HCT116 (cell line): ENCODE measurements around the gene AADAT. TPM values are rescaled to one million over a fixed set of nuclear protein-coding genes. Genes with fewer than 3 reads are reported as not detected.

Experiments
- ATAC-seq: fragments of 200-7000 bp; cut with Tn5 transposase; 2 replicates; pipeline ENCODE4 v1.9.1; 2020; ENCODE audit warnings: mild to moderate bottlenecking, moderate library complexity
- BruUV-seq: library from RNA; stranded (reverse); fragments of 400-500 nt; replicated peaks from 2 replicates; lab custom pipeline; 2021; lab: Mats Ljungman, UMichigan
- CTCF ChIA-PET: fragments of 300-600 bp; sonication (Branson Sonifier 250); formaldehyde crosslinking; loops from one replicate; lab custom pipeline; 2021; ENCODE audit warnings: antibody characterized with exemption; lab: Charles Lee
- POLR2A ChIA-PET: fragments of 300-600, 350-600 bp; sonication (Branson Sonifier 250); formaldehyde crosslinking; loops from one replicate; lab custom pipeline; 2021; ENCODE audit warnings: antibody characterized with exemption; lab: Charles Lee
- RAD21 ChIA-PET, 2 experiments: fragments of 300-600 bp; sonication (Branson Sonifier 250); formaldehyde crosslinking; loops; one replicate each; lab custom pipeline; 2023; ENCODE audit warnings: low total read pairs in 2 of 2; ENCODE audit not compliant: uncharacterized antibody in 2 of 2, unreplicated experiment in 2 of 2, low non-redundant PET in 1 of 2; lab: Charles Lee
- DNase-seq: peaks from one replicate; pipeline ENCODE4 v3.0.0-alpha.2; 2010; ENCODE audit warnings: low read depth, low spot score
- H2AFZ ChIP-seq: fragments of 200-600 bp; shearing (Covaris generic), sonication (generic); 2 replicates; pipeline ENCODE4 v1.6.1; 2017; ENCODE audit warnings: low read depth, mixed run types, mixed read lengths, antibody characterized with exemption, low read length; ENCODE audit not compliant: poor library complexity, severe bottlenecking
- H3K27ac ChIP-seq: 2 replicates; pipeline ENCODE4 v1.5.1; 2012; ENCODE audit warnings: low read depth, low read length
- H3K27me3 ChIP-seq: fragments of 200-600 bp; sonication (generic); 2 replicates; pipeline ENCODE4 v1.6.1; 2016; ENCODE audit warnings: mixed run types, low read length, mixed read lengths; ENCODE audit not compliant: insufficient read depth
- H3K36me3 ChIP-seq, 2 experiments: fragments of 200-500 bp in 1 of 2; fragments of 200-600 bp in 1 of 2; sonication (Bioruptor generic) in 1 of 2; sonication (generic) in 1 of 2; 2 replicates each; pipeline versions ENCODE4 v1.5.1 to v1.6.1; 2014 to 2016; ENCODE audit warnings: low read length in 2 of 2, inconsistent platforms in 1 of 2, mixed read lengths in 1 of 2, mixed run types in 1 of 2; ENCODE audit not compliant: insufficient read depth in 2 of 2, control insufficient read depth in 1 of 2
- H3K4me1 ChIP-seq, 2 experiments: fragments of 200-600 bp in 1 of 2; sonication (generic) in 1 of 2; 2 replicates each; pipeline versions ENCODE4 v1.5.1 to v1.6.1; 2012 to 2017; ENCODE audit warnings: low read length in 2 of 2, inconsistent platforms in 1 of 2, mild to moderate bottlenecking in 1 of 2, mixed read lengths in 1 of 2, mixed run types in 1 of 2, moderate library complexity in 1 of 2; ENCODE audit not compliant: insufficient read depth in 2 of 2, control insufficient read depth in 1 of 2
- H3K4me2 ChIP-seq: fragments of 200-600 bp; sonication (generic); 2 replicates; pipeline ENCODE4 v1.6.1; 2017; ENCODE audit warnings: mixed run types, low read length, mixed read lengths
- H3K4me3 ChIP-seq, 2 experiments: fragments of 200-600 bp in 1 of 2; sonication (generic) in 1 of 2; replicated peaks in 1 of 2; 2 replicates each; pipeline ENCODE4 v1.5.1; 2011 to 2016; ENCODE audit warnings: low read length in 2 of 2, control low read depth in 1 of 2, low read depth in 1 of 2, mild to moderate bottlenecking in 1 of 2, mixed read lengths in 1 of 2, mixed run types in 1 of 2
- H3K79me2 ChIP-seq: fragments of 200-600 bp; sonication (generic); 2 replicates; pipeline ENCODE4 v1.6.1; 2017; ENCODE audit warnings: mild to moderate bottlenecking, mixed run types, low read length, moderate library complexity, mixed read lengths; ENCODE audit not compliant: insufficient read depth
- H3K9ac ChIP-seq: fragments of 200-600 bp; sonication (generic); 2 replicates; pipeline ENCODE4 v1.6.1; 2016; ENCODE audit warnings: low read length, mixed read lengths
- H3K9me2 ChIP-seq: fragments of 200-600 bp; sonication (generic), shearing (Covaris generic); 2 replicates; pipeline ENCODE4 v1.6.1; 2017; ENCODE audit warnings: mixed run types, mild to moderate bottlenecking, moderate library complexity; ENCODE audit not compliant: insufficient read depth
- H3K9me3 ChIP-seq, 2 experiments: fragments of 200-500 bp in 1 of 2; fragments of 200-600 bp in 1 of 2; sonication (Bioruptor generic) in 1 of 2; sonication (generic) in 1 of 2; 2 replicates each; pipeline ENCODE4 v1.6.1; 2014 to 2017; ENCODE audit warnings: low read length in 2 of 2, mixed read lengths in 2 of 2, inconsistent platforms in 1 of 2, low read depth in 1 of 2, mild to moderate bottlenecking in 1 of 2, mixed run types in 1 of 2, moderate library complexity in 1 of 2; ENCODE audit not compliant: control insufficient read depth in 1 of 2, insufficient read depth in 1 of 2
- H4K20me1 ChIP-seq: fragments of 200-600 bp; sonication (generic), shearing (Covaris generic); 2 replicates; pipeline ENCODE4 v1.6.1; 2017; ENCODE audit warnings: mixed run types, mild to moderate bottlenecking, moderate library complexity; ENCODE audit not compliant: insufficient read depth
- ATF3 ChIP-seq: IDR thresholded peaks from 2 replicates; pipeline ENCODE4 v1.6.1; 2012
- CBX3 ChIP-seq: IDR thresholded peaks from 2 replicates; pipeline ENCODE4 v1.6.1; 2012; ENCODE audit warnings: low read depth
- CEBPB ChIP-seq: IDR thresholded peaks from 2 replicates; pipeline ENCODE4 v1.6.1; 2012; ENCODE audit warnings: low read depth
- EGR1 ChIP-seq: IDR thresholded peaks from 2 replicates; pipeline ENCODE4 v1.6.1; 2012; ENCODE audit warnings: low read depth
- EZH2 ChIP-seq: fragments of 200-600 bp; sonication (generic); IDR thresholded peaks from 2 replicates; pipeline ENCODE4 v1.6.1; 2017; ENCODE audit warnings: antibody characterized with exemption, mixed run types
- EZH2phosphoT487 ChIP-seq: fragments of 200-600 bp; IDR thresholded peaks from 2 replicates; pipeline ENCODE4 v1.6.1; 2018; ENCODE audit warnings: antibody characterized with exemption, borderline replicate concordance
- POLR2A ChIP-seq: IDR thresholded peaks from 2 replicates; pipeline ENCODE4 v1.7.0; 2011; ENCODE audit warnings: borderline replicate concordance; ENCODE audit not compliant: insufficient read depth, insufficient read length; ENCODE audit errors: extremely low read depth
- POLR2AphosphoS5 ChIP-seq: IDR thresholded peaks from 2 replicates; pipeline ENCODE4 v1.6.1; 2011; ENCODE audit warnings: mild to moderate bottlenecking, low read depth, low read length, moderate library complexity
- RAD21 ChIP-seq: IDR thresholded peaks from 2 replicates; pipeline ENCODE4 v1.6.1; 2012; ENCODE audit warnings: low read depth, mild to moderate bottlenecking
- SIN3A ChIP-seq: IDR thresholded peaks from 2 replicates; pipeline ENCODE4 v1.6.1; 2012; ENCODE audit warnings: low read depth
- SP1 ChIP-seq: IDR thresholded peaks from 2 replicates; pipeline ENCODE4 v1.6.1; 2012; ENCODE audit warnings: low read depth
- TCF7L2 ChIP-seq: IDR thresholded peaks from 2 replicates; pipeline ENCODE4 v1.7.0; 2011; ENCODE audit warnings: borderline replicate concordance, inconsistent platforms; ENCODE audit not compliant: insufficient read depth, insufficient read length; ENCODE audit errors: extremely low read depth
- YY1 ChIP-seq: IDR thresholded peaks from 2 replicates; pipeline ENCODE4 v1.6.1; 2011; ENCODE audit warnings: low read length, low read depth, moderate library complexity, mild to moderate bottlenecking; ENCODE audit not compliant: insufficient replicate concordance; ENCODE audit errors: extremely low read depth
- ZFX ChIP-seq: fragments of 450-650 bp; IDR thresholded peaks from 2 replicates; pipeline ENCODE4 v1.6.1; 2017
- intact Hi-C: fragments of 100-400 bp; cut with micrococcal nuclease; formaldehyde crosslinking; loops from 2 replicates; pipeline ENCODE4 v1.10.0; 2022
- total RNA-seq: library from RNA; stranded (reverse); gene quantifications from one replicate; pipeline ENCODE4 v1.2.1, GENCODE V29; 2021; ENCODE audit not compliant: unreplicated experiment
- TF ChIP-seq, protein P1 (sequence below): IDR thresholded peaks from 2 replicates; pipeline ENCODE4 v1.6.1; 2011; ENCODE audit warnings: mild to moderate bottlenecking, low read length, moderate library complexity; ENCODE audit not compliant: insufficient replicate concordance; ENCODE audit errors: extremely low read depth
- TF ChIP-seq, protein P2 (sequence below): IDR thresholded peaks from 2 replicates; pipeline ENCODE4 v1.6.1; 2012

Gene AADAT
- total RNA-seq, 1 experiment from 2014 or later = 15.4 TPM

DNA sequence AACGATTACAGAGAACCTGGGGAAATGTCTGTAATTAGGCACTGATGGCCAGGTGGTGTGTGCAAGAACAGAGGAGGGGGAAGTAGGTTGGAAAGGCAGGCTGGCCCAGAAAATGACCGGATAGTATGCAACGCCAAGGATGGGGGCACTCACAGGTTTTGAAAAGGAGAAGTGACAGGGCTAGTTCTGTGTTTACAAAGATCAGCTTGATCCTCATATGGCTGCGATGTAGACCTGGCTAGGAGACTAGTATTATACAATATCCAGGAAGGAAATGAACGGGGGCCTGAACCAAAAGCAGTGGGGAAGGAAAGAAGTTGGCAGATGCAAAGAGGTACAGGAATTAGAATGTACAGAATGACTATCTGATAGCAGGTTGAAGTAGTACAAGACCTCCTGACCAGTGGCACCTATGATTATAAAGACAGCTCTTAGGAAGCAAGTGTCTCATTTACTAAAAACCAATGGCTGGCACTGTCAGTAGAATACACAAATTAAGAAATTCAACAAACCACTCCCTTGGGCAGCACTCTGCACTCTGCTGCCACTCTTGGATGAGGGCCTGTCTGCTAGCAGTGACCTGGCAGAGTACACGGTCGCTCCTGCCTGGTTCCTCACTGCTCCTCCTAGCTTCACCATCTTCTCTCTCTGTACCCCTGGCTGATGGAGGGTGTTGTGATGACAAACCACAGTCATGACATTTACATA is 77.7 kb downstream of the AADAT start:
- intact Hi-C loops = no loop called here
- Histone ChIP-seq H3K9ac (no peak overlapping the region), H2AFZ (no peak overlapping the region), H3K79me2 (0 out of 2 replicates have a peak, but pooled peaks cover 4% of the 10 kb centered on the region), H3K4me1 (peaks cover 0 to 2% of the 10 kb centered on the region in 2 experiments; a peak in 2 of 4 replicates), H3K4me3 (no peak overlapping the region), H3K4me2 (no peak overlapping the region), H4K20me1 (no peaks in the 10 kb centered on the region), H3K27ac (no peak overlapping the region), H3K27me3 (no peaks in the 10 kb centered on the region), H3K9me2 (no peaks in the 10 kb centered on the region), H3K9me3 (no peaks in the 10 kb centered on the region), H3K36me3 (no peaks in the 10 kb centered on the region)
- ChIA-PET POLR2A (no interaction called here), CTCF (no interaction called here), RAD21 (no interaction called here)
- ATAC-seq (no peak), DNase-seq (no peak)
- BruUV-seq = no TSS peak
- no peak for TF ChIP-seq RAD21
- TF ChIP-seq TCF7L2 = no peak
- TF ChIP-seq SP1 = no peak
- TF ChIP-seq ZFX = no peak
- TF ChIP-seq CBX3 = no peak
- TF ChIP-seq EZH2 = no peak
- no peak for TF ChIP-seq POLR2AphosphoS5
- no peak for TF ChIP-seq ATF3
- TF ChIP-seq EGR1 = no peak
- TF ChIP-seq EZH2phosphoT487 = no peak
- no peak for TF ChIP-seq CEBPB
- TF ChIP-seq YY1 = no peak
- TF ChIP-seq, protein P1, sequence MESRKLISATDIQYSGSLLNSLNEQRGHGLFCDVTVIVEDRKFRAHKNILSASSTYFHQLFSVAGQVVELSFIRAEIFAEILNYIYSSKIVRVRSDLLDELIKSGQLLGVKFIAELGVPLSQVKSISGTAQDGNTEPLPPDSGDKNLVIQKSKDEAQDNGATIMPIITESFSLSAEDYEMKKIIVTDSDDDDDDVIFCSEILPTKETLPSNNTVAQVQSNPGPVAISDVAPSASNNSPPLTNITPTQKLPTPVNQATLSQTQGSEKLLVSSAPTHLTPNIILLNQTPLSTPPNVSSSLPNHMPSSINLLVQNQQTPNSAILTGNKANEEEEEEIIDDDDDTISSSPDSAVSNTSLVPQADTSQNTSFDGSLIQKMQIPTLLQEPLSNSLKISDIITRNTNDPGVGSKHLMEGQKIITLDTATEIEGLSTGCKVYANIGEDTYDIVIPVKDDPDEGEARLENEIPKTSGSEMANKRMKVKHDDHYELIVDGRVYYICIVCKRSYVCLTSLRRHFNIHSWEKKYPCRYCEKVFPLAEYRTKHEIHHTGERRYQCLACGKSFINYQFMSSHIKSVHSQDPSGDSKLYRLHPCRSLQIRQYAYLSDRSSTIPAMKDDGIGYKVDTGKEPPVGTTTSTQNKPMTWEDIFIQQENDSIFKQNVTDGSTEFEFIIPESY = no peak
- no peak for TF ChIP-seq POLR2A
- TF ChIP-seq, protein P2, sequence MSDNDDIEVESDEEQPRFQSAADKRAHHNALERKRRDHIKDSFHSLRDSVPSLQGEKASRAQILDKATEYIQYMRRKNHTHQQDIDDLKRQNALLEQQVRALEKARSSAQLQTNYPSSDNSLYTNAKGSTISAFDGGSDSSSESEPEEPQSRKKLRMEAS = no peak
- no peak for TF ChIP-seq SIN3A

Other genes with a start within 250 kb of the AADAT start
- gene MFAP3L, start 63.6 kb downstream of the AADAT start, total RNA-seq = 8.4 TPM